GM19328 (cell line): ENCODE results near the gene SHISAL1.
"Not testable (repeated sequence)": the region's sequence is repeated elsewhere in the genome, so short reads cannot be mapped to it uniquely, and the experiment has no call there.

Experiments used
- ATAC-seq: cut with Tn5 transposase; IDR thresholded peaks from one replicate; pipeline ENCODE4 v1.9.1; 2021; ENCODE audit warnings: mild to moderate bottlenecking, moderate library complexity; ENCODE audit not compliant: unreplicated experiment

SHISAL1 gene

GRCh38 chr22:44329179-44329796 lies 16.5 kb upstream of the SHISAL1 start:
- ATAC-seq = peak; percentile 57

- ATAC-seq = no peak
These were observed 16.0 kb upstream of the SHISAL1 start for GRCh38 chr22:44328762-44329161.

GRCh38 chr22:44328326-44328725 lies 15.6 kb upstream of the SHISAL1 start:
- ATAC-seq = no peak

- ATAC-seq = no peak
These were observed 13.7 kb upstream of the SHISAL1 start for GRCh38 chr22:44326491-44326885.

GRCh38 chr22:44325718-44326490 lies 13.2 kb upstream of the SHISAL1 start:
- ATAC-seq = no peak

GRCh38 chr22:44323140-44323790 lies 10.5 kb upstream of the SHISAL1 start:
- ATAC-seq = not testable (repeated sequence)

GRCh38 chr22:44319685-44320084 lies 6.9 kb upstream of the SHISAL1 start:
- no peak for ATAC-seq

- ATAC-seq = no peak
These were observed 6.0 kb upstream of the SHISAL1 start for GRCh38 chr22:44318751-44319150.

GRCh38 chr22:44317886-44318637 lies 5.3 kb upstream of the SHISAL1 start:
- no peak for ATAC-seq

GRCh38 chr22:44317123-44317444 lies 4.3 kb upstream of the SHISAL1 start:
- no peak for ATAC-seq

- ATAC-seq = no peak
These were observed 3.8 kb upstream of the SHISAL1 start for GRCh38 chr22:44316393-44317122.

GRCh38 chr22:44314425-44315067 lies 1.8 kb upstream of the SHISAL1 start:
- ATAC-seq = no peak

- no peak for ATAC-seq
These were observed 745 bp upstream of the SHISAL1 start for GRCh38 chr22:44313385-44314006.

- no peak for ATAC-seq
These were observed 938 bp downstream of the SHISAL1 start for GRCh38 chr22:44311855-44312170.

- ATAC-seq = no peak
These were observed 1.5 kb downstream of the SHISAL1 start for GRCh38 chr22:44311104-44311854.

- no peak for ATAC-seq
These were observed 3.1 kb downstream of the SHISAL1 start for GRCh38 chr22:44309647-44310046.

- no peak for ATAC-seq
These were observed 3.6 kb downstream of the SHISAL1 start for GRCh38 chr22:44309137-44309536.

- ATAC-seq = no peak
These were observed 5.1 kb downstream of the SHISAL1 start for GRCh38 chr22:44307509-44308169.

GRCh38 chr22:44305888-44306287 lies 6.9 kb downstream of the SHISAL1 start:
- ATAC-seq = no peak
